NOMO-1 treated with dmso at 0.1 percent for 144 hours (cell line): Measurements from ENCODE around the gene NEK11.
"Not testable (repeated sequence)": the region's sequence is repeated elsewhere in the genome, so short reads cannot be mapped to it uniquely, and the experiment has no call there.

Experiments used
- DNase-seq: peaks from one replicate; lab custom pipeline; 2025; ENCODE audit not compliant: unreplicated experiment; lab: John Stamatoyannopoulos, UW

Gene NEK11

GRCh38 chr3:131285456-131285855, 258.8 kb downstream of the NEK11 start:
- DNase-seq = no peak

- DNase-seq = no peak
Observed at GRCh38 chr3:131299836-131300235, 273.2 kb downstream of the NEK11 start.

- no peak for DNase-seq
Observed at GRCh38 chr3:131303848-131304247, 277.2 kb downstream of the NEK11 start.

- DNase-seq = no peak
Observed at GRCh38 chr3:131304890-131305289, 278.2 kb downstream of the NEK11 start.

- no peak for DNase-seq
Observed at GRCh38 chr3:131306242-131306641, 279.6 kb downstream of the NEK11 start.

- DNase-seq = no peak
Observed at GRCh38 chr3:131314318-131314717, 287.6 kb downstream of the NEK11 start.

- DNase-seq = no peak
Observed at GRCh38 chr3:131315162-131315561, 288.5 kb downstream of the NEK11 start.

- DNase-seq = no peak
Observed at GRCh38 chr3:131317667-131318066, 291.0 kb downstream of the NEK11 start.

GRCh38 chr3:131323014-131323413, 296.3 kb downstream of the NEK11 start:
- no peak for DNase-seq

GRCh38 chr3:131323792-131324191, 297.1 kb downstream of the NEK11 start:
- DNase-seq = no peak

- no peak for DNase-seq
Observed at GRCh38 chr3:131324923-131325322, 298.2 kb downstream of the NEK11 start.

- DNase-seq = no peak
Observed at GRCh38 chr3:131326307-131326706, 299.6 kb downstream of the NEK11 start.

- no peak for DNase-seq
Observed at GRCh38 chr3:131328721-131329120, 302.0 kb downstream of the NEK11 start.

GRCh38 chr3:131329774-131330173, 303.1 kb downstream of the NEK11 start:
- no peak for DNase-seq

GRCh38 chr3:131331456-131332085, 304.9 kb downstream of the NEK11 start:
- not testable (repeated sequence) for DNase-seq

- no peak for DNase-seq
Observed at GRCh38 chr3:131338948-131339640, 312.4 kb downstream of the NEK11 start.

GRCh38 chr3:131341761-131342160, 315.1 kb downstream of the NEK11 start:
- no peak for DNase-seq

GRCh38 chr3:131348911-131349310, 322.2 kb downstream of the NEK11 start:
- no peak for DNase-seq

- DNase-seq = no peak
Observed at GRCh38 chr3:131349454-131349853, 322.8 kb downstream of the NEK11 start.

- no peak for DNase-seq
Observed at GRCh38 chr3:131349946-131350347, 323.3 kb downstream of the NEK11 start.

- no peak for DNase-seq
Observed at GRCh38 chr3:131350506-131350905, 323.8 kb downstream of the NEK11 start.

- DNase-seq = no peak
Observed at GRCh38 chr3:131353016-131353877, 326.6 kb downstream of the NEK11 start.
